ENCODE results near the gene CLTCL1. TPM values are rescaled to one million over a fixed set of nuclear protein-coding genes. Genes with fewer than 3 reads are reported as not detected.
"Not testable (repeated sequence)": the region's sequence is repeated elsewhere in the genome, so short reads cannot be mapped to it uniquely, and the experiment has no call there.

CLTCL1 gene
- total RNA-seq, 1 experiment from 2014 or later: 5.8 TPM

DNA sequence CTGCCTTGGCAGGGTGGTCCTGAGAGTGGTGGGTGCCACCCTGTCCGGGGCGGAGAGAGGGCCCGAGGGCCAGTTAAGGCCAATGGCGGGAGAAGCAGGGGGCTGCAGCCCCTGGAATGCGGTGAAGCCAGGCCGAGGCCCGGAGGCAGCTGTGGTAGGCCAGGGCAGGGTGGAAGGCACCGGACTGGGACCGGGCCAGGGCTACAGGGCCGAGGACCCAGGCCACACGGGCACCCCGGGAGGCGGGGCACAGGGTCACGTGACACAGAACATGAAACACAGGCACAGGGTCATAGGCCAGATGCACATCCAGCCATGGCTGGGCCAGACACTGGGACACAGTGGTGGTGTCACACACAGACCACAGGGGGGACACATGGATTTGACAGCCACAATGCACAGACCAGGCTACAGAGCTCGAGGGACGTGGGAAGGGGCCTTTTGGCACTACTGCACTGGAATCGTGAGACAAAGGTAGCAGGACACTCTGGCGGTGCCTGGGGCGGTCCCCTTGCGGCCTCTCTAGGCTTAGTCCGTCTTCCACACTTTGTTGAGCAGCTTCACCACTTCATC is 115.8 kb downstream of the CLTCL1 start:
- no peak for DNase-seq (ENCODE audit: low spot score)

DNA sequence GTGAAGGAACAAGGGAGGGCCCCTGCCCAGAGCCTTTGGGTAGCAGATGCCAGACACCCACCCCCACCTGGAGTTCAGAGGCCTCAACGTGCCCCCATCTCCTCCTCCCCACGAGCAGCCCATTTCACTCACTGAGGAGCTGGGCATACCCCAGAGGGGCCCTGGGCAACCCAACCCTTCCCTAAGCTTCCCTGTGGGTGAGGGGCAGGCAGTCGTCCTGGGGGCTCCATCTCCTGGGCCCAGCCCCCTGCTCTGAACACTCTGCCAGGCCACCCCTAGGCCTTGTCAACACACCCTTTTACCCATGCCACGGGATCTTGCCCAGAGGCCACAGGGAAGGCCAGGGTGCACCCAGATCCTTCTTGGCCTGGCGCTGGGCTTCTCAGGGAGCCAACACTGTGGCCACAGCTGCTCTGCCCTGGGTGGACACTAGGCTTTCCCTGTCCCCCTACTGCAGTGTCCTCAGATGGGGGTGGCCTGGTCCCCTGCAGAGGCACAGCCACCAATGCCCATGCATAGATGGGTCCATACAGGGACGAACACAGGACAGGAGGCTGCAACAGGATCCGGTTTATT is 116.4 kb downstream of the CLTCL1 start:
- DNase-seq (ENCODE audit: low spot score): no peak

DNA sequence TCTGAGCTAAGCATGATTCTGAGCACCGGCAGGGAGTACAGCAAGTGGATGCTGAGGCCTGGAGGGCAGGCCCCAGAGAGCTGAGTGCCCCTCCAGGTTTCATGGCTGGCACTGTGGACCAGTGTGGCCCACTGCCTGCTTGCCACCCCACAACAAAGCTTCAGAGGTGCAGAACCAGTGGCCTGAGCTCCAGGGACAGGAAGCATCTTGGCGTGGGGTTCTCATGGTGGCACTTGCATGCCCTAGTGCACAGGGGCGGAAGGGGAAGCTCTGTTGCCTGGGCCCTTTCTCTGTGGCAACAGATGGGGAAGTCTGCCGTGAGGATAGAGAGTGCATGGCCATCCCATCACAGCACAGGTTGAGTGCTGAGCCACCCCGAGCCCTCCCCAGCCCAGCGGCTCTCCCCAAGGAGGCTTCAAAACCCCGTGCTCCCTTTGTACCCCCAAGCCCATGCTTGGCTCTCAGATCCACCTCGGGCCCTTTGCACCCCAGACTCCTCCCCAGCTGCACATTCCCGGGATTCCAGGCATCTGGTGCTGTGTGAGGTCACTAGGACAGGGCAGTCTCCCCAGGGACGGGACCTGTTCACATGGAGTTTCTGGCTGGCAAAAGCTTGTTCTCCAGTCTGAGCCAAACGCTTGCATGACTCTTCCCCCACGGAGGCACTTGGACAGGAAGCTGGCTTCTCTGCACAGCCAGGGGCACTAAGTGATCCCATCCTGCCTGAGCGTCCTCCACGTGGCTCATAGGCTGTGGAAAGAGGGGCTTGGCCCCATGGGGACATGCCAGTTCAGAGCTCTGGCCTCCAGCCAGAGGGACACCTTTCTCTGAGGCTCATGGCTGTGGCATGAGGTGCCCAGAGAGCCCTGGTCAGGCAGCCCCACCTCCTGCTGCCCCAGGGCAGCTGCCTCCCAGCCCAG is 117.2 kb downstream of the CLTCL1 start:
- DNase-seq (ENCODE audit: low spot score): no peak

DNA sequence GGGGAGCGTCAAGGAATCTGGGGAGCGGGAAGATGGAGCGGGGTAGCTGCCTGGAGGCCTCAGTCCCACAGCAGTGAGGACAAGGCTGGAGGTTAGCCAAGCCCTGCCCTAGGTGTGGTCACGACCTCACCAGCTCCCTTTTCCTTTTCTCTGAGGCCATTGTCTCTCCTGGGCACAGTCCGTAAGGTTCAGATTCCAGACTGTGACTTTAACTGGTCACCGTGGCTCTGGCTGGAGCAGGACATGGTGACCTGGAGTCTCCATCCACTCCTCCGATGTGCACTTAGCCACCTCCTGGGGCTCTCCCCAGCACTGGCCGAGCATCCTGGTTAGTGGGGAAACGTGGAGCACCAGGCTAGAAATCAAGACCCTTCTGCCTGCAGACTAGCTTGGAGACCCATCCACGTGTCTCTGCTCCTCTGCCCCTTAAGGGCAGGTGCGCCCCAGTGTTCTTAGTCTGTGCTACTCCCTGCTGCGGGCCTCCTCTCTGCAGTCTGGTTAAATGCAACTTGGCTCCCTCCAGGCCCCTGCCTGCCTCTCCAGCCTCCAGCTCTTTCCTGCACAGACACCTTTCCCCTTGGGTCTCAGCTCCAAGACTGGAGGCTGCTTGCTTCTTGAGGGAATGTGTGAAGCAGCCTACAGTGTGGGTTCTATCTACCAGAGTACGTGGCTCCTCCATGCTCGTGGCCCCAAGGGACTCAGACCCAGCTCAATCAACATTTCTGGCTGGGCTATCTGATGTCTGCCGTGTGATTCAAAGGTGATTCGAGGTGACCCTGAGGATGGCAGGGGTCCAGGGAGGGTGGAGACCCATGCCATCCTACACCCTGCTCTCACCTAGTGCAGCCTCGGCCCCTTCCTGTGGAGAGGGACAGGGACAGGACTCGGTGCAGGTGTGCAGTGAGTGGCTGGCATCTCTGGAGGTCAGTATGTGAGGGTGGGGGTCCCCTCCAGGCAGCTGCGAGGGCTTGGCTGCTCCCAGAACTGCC is 118.2 kb downstream of the CLTCL1 start:
- no peak for DNase-seq (ENCODE audit: low spot score)

DNA sequence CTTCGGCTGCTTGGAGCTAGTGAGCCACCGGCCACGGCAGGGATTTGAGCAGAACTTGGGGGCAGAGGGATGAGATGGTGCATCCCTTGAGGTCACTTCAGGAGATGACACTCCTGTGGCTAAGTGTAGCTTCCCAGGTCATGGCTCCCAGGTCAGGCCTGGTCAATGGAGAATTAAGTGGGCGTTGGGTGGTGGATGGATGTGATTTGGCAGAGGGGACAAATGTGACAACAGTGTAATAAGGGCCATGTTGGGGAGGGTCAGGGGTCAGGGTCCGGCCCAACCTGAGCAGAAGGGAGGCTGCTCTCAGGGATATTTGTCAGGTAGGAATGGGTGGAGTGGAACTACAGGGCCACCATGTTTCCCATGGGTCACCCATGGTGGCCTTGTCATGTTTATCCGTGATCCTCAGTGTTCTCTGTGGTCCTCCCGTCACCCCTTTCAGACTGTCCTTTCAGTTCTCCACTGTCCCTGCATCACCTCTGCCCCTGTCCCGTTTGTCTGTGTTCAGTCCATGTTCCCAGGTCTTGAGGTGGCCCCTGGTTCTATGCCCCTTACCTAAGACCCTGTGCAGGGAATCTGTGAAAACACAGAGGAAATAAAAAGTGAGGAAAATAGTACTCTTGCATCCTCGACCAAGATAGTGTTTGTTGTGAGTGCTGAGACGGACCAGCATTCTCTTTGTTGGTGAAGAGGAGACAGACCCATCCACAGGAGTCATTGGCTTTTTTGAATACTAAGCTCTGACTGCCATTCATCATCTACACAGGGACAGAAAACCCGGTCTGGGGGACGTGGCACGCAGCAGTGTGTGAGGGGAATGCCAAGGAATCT is 119.1 kb downstream of the CLTCL1 start:
- no peak for DNase-seq (ENCODE audit: low spot score)

DNA sequence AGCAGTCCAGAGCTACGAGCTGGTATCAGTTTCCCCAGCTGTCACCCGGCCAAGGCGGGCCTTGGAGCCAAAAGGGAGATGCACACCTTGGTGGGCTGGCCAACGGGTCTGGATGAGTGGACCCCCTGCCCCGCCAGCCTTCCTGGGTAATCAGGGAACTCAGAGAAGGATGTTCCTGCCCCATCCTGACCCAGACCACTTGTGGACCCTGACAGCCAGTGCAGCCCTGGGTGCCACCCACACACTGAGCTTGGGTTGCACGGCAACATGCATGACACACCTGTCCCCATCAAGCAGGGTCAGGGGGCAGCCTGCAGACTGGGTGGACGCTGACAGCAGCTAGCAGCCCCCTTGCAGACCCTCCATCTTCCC is 121.6 kb downstream of the CLTCL1 start:
- no peak for DNase-seq (ENCODE audit: low spot score)

DNA sequence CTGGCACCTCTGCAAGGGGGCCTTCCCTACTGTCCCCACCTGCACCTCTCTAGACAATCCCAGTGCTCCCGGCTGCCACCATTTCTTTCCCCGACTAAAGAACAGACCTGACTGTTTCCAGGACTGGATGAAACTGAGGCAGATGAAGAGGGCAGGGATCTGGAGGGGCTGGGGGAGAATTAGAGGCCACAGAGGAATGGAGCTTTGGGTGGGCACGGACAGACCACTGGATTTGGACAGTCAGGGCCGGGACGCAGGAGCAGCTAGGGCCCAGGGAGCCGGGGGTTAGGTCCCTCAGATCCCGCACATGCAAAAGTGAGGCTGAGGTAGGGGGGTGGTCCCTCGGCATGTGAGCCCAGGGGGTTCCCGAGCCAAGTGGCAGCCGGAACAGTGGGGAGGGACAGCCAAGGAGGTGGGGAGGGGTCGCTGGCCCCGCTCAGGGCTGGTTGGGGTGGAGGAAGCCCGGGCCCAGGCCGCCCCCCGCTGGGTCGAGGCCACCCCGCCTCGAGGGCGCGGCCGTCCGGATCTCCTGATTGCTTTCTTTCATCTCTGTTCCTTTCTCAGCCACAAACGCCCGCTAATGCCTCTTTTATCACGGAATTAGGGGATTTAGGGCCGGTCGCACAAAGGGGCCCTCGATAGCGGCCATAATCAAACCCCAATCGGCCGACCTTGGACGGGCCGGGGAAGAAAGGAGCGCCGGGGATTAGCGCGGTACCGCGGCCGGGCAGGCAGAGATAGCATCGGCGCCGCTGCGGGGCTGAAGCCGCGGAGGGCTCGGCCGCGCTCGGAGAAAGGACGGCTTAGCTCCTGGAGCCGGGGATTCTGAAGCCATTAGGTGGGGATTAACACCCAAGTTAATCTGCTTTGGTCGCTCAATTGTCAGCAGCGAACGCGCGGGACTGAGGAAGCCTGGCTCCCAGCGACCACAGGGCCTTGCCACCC is 122.2 kb downstream of the CLTCL1 start:
- no peak for DNase-seq (ENCODE audit: low spot score)

DNA sequence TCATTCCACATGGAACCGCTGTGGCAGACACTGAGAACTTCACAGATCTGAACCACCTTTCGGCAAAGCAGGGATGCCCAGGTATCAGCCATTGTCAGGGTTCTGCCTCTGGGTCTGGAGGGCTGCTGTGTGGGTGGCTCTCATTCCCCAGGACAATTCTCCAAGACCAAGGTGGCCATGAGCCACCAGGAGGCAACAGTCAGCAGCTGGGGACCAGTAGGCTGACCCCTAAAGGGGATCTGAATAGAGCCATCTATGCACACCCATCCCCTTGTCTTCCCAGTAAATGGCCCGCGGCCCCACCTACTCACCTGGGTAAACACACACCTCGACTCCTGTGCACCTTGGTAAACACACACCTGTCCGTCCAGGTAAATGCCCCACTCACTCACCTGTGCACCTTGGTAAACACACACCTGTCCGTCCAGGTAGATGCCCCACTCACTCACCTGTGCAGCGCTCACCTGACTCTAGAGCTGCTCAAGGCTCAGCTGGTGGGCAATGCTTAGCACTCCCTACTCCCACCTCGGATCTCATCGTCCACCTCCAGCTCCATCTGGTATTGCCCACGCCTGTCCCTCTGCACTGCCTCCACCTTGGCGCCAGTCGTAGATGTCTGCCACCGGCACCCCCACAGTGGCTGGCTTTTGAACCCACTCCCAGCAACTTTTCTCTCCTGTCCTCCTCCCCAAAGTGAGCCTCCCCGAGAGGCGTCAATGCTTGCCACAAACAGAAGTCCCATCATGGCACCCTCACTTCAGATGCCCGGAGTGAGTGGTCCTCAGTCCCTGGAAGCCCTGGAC is 123.2 kb downstream of the CLTCL1 start:
- DNase-seq (ENCODE audit: low spot score): no peak

DNA sequence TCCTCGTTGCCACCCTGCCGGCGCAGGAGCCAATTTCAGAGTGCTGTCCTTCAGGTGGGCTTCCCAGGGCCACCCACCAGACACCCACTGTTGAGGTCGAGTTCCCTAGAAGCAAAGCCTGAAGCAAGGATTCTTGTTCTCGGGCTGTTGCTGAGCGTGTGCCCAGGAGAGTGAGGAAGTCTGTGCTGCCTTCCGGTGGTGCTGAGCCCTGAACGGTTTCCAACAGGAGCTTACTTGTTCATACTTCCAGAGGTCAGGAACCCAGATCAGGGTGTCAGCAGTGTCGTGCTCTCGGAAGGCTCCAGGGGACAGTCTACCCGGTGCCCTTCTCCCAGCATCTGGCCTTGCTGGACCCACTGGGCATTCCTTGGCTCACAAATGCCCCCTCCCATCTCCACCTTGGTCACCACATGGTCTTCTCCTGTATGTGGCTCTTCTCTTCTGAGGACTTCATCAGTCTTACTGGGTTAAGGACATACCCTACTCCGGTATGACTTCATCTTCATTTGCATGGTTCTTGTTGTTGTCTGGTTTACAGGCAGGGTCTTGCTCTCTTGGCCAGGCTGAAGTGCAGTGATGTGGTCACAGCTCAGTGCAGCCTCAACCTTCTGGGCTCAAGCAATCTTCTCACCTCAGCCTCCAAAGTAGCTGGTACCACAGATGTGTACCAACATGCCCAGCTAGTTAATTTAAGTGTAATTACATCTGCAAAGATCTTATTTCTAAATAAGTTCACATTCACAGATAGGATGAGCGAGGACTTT is 124.2 kb downstream of the CLTCL1 start:
- DNase-seq (ENCODE audit: low spot score): no peak

DNA sequence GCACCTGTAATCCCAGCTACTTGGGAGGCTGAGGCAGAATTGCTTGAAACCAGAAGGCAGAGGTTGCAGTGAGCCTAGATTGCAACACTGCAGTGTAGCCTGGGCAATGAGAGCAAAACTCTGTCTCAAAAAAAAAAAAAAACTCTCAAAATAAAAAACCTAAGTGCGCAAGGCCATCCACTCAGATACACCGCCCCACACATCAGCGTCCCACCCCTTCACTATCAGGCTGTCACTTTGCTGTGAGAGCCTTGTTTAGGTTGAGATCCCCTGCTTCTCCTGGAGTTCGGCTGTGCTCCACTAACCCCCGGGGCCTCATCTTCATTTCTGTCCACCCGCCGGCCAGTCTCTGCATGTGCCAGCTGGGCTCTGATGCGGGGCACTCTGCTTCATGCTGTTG is 125.1 kb downstream of the CLTCL1 start:
- DNase-seq (ENCODE audit: low spot score): no peak

DNA sequence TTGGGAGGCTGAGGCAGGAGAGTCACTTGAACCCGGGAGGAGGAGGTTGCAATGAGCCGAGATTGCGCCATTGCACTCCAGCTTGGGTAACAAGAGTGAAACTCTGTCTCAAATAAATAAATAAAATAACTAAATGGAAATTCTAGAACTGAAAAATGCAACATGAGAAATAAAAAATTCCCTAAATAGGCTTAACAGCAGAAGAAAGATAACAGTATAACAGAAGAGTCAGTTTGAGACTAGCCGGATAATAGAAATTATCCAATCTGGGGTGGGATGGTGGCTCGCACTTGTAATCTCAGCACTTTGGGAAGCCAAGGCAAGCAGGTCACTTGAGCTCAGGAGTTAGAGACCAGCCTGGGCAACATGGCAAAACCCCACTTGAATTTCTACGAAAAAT is 127.1 kb downstream of the CLTCL1 start:
- DNase-seq (ENCODE audit: low spot score): no peak

DNA sequence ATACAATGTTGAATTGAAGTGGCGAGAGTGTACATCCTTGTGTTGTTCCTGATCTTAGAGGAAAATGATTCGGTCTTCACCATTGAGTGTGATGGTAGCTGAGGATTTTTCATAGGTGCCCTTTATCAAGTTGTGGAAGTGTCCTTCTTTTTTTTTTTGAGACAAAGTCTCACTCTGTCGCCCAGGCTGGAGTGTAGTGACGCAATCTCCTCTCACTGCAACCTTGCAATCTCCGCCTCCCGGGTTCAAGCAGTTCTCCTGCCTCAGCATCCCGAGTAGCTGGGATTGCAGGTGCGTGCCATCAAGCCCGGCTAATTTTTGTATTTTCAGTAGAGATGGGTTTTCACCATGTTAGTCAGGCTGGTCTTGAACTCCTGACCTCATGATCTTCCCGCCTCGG is 132.9 kb downstream of the CLTCL1 start:
- not testable (repeated sequence) for DNase-seq (ENCODE audit: low spot score)

DNA sequence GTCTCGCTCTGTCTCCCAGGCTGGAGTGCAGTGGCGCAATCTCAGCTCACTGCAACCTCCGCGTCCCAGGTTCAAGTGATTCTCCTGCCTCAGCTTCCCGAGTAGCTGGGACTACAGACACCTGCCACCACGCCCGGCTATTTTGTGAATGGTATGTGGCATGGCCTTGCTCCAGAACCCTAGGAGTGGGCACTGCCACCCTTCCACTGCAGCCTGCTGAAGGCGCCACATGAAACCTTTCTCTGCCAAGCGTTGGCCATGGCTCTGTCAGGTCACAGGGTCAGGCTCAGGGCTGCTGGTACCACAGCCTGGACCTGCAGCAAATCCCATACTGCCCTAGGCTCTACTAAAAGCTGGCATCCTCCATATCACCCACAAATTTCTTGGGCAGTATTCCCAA is 135.4 kb downstream of the CLTCL1 start:
- DNase-seq (ENCODE audit: low spot score): not testable (repeated sequence)

DNA sequence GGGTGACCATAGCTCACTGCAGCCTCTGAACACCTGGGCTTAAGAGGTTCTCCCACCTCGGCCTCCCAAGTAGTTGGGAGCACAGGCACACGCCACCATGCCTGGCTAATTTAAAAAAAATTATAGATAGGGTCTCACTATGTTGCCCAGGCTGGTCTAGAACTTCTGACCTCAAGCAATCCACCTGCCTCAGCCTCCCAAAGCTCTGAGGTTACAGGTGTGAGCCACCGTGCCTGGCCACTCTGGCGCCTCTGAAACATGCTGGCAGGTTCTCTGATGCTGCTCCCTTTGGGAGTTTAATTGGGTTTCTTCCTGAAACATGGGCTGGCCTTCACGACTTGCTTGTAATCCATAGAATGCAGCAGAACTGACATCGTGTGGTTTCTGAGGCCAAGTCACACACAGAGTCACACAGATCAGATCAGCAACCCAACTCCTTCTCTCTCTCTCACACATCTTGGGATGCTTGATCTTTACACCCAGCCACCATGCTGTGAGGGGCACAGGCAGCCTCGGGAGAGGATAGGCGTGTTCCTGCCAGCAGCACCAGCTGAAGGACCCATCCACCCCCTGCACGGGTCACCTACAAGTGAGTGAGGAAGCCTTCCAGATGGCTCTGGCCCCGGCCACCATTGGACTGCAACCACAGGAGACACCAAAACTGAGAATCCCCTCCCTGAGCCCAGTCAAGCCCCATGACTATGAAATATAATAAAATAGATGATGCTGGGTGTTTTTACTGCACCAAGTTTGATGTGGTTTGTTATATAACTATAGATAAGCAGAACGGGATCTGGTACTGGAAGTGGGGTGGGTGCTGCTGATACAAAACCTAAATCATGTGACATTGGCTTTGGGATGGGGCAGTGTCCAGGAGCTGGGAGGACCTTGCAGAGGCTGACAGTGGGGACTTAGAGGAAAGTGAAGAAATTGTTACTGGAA is 138.3 kb downstream of the CLTCL1 start:
- no peak for DNase-seq (ENCODE audit: low spot score)

DNA sequence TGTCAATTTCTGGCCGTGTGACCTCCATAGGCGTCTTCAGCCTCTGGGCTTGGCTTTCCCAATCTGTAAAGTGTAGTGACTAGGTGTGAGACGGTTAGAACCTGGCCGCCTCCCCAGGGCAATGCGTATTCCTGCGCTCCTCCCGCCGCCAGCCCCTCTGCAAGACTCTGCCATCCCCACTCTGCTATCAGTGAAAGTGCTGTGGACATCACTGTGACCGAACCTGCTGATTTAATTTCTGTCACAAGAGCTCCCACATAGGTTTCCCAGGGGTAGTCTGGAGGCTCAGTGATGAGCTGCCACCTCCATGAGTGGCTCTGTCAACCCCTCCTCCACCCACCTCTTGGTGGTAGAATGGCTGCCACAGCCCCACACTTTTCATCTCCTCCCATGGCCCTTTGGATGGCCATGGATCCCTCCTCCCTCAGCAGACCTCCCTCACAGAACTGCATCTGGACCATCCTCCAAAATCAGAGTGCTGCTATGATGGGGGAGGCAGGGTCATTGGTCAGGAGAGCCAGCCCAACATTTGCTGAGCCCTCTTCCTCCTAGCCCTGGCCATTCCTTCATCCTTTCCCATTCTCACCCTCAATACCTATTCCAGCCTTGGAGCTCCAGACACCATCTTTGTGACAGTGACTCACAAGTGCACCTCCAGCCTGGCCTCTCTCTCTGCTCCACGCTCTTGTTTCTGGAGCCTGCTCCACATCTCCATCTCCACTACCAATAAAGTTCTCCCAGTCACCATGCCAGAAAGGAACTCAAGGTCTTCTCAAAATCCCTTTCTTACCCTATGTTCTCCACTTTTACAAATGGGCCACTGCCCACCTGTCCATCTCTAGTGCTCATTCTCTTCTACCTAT is 140.0 kb downstream of the CLTCL1 start:
- no peak for DNase-seq (ENCODE audit: low spot score)

Data from H4 (cell line).